Uterus (tissue), 2 donors: Measurements from ENCODE around the gene CIB2.
A peak's percentile ranks its signal among the peaks of the same experiment; 100 is the strongest.

ENCODE experiments used
- CTCF ChIP-seq, 4 experiments: fragments of 200-600 bp in 2 of 4; fragments of 450-650 bp in 2 of 4; sonication (generic) in 2 of 4; IDR thresholded peaks; one replicate each; pipeline ENCODE4 v1.5.1; 2016 to 2019; ENCODE audit warnings: antibody characterized with exemption in 4 of 4, mild to moderate bottlenecking in 2 of 4, moderate library complexity in 1 of 4
- POLR2A ChIP-seq, 2 donors: fragments of 450-650 bp; IDR thresholded peaks; one replicate each; pipeline ENCODE4 v1.6.1; 2016; ENCODE audit warnings: antibody characterized with exemption in 2 of 2, mild to moderate bottlenecking in 1 of 2, moderate library complexity in 1 of 2

GRCh38 chr15:78077053-78077870, 54.0 kb downstream of the CIB2 start, which contains the start of gene TBC1D2B:
- TF ChIP-seq CTCF (IDR thresholded peaks at IDR 0.05) = peak in 3 of 4 experiments; percentile 21 to 33 (median 27)
- TF ChIP-seq POLR2A (IDR thresholded peaks at IDR 0.05) = peak in 1 of 2 donors; percentile 35
